Measurements from ENCODE around the gene ANKRD23.

DNA sequence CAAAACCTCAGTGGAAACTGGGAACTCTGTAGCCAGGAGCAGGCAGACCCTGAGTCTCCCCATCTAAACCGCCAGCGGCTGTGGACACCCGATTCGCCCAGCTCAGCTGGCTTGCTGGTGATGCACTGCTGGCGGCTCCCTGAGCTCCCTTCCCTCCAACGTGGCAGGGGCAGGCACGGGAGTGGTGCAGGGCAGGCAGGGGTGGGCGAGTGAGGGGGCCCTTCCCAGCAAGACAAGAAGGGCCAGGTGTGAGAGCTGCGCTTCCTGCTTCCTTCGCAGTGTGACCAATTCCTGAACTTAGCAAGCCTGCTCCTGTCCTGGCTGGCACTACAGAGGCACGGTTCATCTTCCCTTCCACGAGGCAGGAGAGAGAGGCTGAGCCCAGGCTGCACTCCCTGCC lies 38.4 kb upstream of the ANKRD23 start:
- TF ChIP-seq, protein P1, sequence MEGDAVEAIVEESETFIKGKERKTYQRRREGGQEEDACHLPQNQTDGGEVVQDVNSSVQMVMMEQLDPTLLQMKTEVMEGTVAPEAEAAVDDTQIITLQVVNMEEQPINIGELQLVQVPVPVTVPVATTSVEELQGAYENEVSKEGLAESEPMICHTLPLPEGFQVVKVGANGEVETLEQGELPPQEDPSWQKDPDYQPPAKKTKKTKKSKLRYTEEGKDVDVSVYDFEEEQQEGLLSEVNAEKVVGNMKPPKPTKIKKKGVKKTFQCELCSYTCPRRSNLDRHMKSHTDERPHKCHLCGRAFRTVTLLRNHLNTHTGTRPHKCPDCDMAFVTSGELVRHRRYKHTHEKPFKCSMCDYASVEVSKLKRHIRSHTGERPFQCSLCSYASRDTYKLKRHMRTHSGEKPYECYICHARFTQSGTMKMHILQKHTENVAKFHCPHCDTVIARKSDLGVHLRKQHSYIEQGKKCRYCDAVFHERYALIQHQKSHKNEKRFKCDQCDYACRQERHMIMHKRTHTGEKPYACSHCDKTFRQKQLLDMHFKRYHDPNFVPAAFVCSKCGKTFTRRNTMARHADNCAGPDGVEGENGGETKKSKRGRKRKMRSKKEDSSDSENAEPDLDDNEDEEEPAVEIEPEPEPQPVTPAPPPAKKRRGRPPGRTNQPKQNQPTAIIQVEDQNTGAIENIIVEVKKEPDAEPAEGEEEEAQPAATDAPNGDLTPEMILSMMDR (conservative IDR thresholded peaks at IDR 0.05; ENCODE audit: low read length): no peak
- TF ChIP-seq EZH2phosphoT487 (IDR thresholded peaks at IDR 0.05; ENCODE audit: borderline replicate concordance, low read depth, low read length): no peak

Measured in OCI-LY7 (cell line).